Measurements from ENCODE around the gene NF2. TPM values are rescaled to one million over a fixed set of nuclear protein-coding genes. Genes with fewer than 3 reads are reported as not detected.

NF2 gene
- total RNA-seq, 1 experiment from 2014 or later, result 56.9 TPM

DNA sequence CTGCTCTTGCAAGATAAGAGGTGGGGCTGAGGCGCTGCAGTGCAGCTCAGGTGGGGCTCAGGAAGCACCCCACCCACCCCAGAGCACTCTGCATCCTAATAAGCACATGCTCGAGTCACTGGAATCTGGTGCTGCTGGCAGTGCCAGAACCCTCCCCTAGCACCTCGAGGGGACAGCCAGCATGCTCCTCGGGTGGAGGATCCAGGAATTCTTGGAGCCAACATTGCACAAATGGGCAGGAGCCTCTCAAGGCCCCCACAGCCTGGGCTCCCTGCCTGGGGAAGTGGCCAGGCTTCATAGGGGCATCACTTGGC lies 88.9 kb downstream of the NF2 start (continued):
- TF ChIP-seq, protein P1, sequence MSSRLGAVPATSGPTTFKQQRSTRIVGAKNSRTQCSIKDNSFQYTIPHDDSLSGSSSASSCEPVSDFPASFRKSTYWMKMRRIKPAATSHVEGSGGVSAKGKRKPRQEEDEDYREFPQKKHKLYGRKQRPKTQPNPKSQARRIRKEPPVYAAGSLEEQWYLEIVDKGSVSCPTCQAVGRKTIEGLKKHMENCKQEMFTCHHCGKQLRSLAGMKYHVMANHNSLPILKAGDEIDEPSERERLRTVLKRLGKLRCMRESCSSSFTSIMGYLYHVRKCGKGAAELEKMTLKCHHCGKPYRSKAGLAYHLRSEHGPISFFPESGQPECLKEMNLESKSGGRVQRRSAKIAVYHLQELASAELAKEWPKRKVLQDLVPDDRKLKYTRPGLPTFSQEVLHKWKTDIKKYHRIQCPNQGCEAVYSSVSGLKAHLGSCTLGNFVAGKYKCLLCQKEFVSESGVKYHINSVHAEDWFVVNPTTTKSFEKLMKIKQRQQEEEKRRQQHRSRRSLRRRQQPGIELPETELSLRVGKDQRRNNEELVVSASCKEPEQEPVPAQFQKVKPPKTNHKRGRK (CRISPR knock-in tag; IDR thresholded peaks at IDR 0.05; ENCODE audit: borderline replicate concordance), result no peak
- TF ChIP-seq, protein P2, sequence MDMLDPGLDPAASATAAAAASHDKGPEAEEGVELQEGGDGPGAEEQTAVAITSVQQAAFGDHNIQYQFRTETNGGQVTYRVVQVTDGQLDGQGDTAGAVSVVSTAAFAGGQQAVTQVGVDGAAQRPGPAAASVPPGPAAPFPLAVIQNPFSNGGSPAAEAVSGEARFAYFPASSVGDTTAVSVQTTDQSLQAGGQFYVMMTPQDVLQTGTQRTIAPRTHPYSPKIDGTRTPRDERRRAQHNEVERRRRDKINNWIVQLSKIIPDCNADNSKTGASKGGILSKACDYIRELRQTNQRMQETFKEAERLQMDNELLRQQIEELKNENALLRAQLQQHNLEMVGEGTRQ (CRISPR knock-in tag; IDR thresholded peaks at IDR 0.05), result no peak
- TF ChIP-seq, protein P3, sequence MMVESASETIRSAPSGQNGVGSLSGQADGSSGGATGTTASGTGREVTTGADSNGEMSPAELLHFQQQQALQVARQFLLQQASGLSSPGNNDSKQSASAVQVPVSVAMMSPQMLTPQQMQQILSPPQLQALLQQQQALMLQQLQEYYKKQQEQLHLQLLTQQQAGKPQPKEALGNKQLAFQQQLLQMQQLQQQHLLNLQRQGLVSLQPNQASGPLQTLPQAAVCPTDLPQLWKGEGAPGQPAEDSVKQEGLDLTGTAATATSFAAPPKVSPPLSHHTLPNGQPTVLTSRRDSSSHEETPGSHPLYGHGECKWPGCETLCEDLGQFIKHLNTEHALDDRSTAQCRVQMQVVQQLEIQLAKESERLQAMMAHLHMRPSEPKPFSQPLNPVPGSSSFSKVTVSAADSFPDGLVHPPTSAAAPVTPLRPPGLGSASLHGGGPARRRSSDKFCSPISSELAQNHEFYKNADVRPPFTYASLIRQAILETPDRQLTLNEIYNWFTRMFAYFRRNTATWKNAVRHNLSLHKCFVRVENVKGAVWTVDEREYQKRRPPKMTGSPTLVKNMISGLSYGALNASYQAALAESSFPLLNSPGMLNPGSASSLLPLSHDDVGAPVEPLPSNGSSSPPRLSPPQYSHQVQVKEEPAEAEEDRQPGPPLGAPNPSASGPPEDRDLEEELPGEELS (CRISPR knock-in tag; IDR thresholded peaks at IDR 0.05), result no peak
- TF ChIP-seq CBFB (CRISPR knock-in tag; IDR thresholded peaks at IDR 0.05; ENCODE audit: low read depth) (no peak), TCF7 (CRISPR knock-in tag; IDR thresholded peaks at IDR 0.05; ENCODE audit: low read depth) (no peak)
- TF ChIP-seq, protein P4, sequence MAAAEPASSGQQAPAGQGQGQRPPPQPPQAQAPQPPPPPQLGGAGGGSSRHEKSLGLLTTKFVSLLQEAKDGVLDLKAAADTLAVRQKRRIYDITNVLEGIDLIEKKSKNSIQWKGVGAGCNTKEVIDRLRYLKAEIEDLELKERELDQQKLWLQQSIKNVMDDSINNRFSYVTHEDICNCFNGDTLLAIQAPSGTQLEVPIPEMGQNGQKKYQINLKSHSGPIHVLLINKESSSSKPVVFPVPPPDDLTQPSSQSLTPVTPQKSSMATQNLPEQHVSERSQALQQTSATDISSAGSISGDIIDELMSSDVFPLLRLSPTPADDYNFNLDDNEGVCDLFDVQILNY (CRISPR knock-in tag; IDR thresholded peaks at IDR 0.05), result no peak
- TF ChIP-seq, protein P5, sequence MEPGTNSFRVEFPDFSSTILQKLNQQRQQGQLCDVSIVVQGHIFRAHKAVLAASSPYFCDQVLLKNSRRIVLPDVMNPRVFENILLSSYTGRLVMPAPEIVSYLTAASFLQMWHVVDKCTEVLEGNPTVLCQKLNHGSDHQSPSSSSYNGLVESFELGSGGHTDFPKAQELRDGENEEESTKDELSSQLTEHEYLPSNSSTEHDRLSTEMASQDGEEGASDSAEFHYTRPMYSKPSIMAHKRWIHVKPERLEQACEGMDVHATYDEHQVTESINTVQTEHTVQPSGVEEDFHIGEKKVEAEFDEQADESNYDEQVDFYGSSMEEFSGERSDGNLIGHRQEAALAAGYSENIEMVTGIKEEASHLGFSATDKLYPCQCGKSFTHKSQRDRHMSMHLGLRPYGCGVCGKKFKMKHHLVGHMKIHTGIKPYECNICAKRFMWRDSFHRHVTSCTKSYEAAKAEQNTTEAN (CRISPR knock-in tag; IDR thresholded peaks at IDR 0.05), result no peak

DNA sequence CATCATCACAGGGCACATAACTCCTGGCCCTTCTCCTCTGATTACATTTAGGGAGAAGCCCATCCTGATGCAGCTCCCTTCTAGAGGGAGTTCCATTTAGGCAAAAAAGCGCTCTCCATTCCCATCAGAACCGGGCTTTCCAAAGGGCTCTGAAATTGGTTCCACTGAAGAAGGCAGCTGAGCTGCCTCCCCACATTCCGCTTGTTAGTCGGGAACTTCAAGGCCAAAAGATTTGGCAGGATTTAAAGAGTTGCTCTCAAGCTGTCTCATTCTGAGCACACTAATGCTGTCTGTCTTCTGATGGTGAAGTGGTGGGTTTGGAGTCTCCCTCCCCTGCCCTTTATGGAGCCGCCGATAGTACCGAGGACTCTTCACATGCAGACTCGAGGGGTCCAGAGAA lies 89.7 kb downstream of the NF2 start:
- DNase-seq (ENCODE audit: low spot score) (no peak), ATAC-seq (no peak)
- TF ChIP-seq GRHL2 (CRISPR knock-in tag; IDR thresholded peaks at IDR 0.05; ENCODE audit: insufficient replicate concordance, severe bottlenecking) (no peak), GTF2I (CRISPR knock-in tag; conservative IDR thresholded peaks at IDR 0.05) (no peak), ESRRA (CRISPR knock-in tag; IDR thresholded peaks at IDR 0.05; ENCODE audit: borderline replicate concordance) (no peak), NFYB (CRISPR knock-in tag; conservative IDR thresholded peaks at IDR 0.05; ENCODE audit: low read depth) (no peak)
- TF ChIP-seq, protein P6, sequence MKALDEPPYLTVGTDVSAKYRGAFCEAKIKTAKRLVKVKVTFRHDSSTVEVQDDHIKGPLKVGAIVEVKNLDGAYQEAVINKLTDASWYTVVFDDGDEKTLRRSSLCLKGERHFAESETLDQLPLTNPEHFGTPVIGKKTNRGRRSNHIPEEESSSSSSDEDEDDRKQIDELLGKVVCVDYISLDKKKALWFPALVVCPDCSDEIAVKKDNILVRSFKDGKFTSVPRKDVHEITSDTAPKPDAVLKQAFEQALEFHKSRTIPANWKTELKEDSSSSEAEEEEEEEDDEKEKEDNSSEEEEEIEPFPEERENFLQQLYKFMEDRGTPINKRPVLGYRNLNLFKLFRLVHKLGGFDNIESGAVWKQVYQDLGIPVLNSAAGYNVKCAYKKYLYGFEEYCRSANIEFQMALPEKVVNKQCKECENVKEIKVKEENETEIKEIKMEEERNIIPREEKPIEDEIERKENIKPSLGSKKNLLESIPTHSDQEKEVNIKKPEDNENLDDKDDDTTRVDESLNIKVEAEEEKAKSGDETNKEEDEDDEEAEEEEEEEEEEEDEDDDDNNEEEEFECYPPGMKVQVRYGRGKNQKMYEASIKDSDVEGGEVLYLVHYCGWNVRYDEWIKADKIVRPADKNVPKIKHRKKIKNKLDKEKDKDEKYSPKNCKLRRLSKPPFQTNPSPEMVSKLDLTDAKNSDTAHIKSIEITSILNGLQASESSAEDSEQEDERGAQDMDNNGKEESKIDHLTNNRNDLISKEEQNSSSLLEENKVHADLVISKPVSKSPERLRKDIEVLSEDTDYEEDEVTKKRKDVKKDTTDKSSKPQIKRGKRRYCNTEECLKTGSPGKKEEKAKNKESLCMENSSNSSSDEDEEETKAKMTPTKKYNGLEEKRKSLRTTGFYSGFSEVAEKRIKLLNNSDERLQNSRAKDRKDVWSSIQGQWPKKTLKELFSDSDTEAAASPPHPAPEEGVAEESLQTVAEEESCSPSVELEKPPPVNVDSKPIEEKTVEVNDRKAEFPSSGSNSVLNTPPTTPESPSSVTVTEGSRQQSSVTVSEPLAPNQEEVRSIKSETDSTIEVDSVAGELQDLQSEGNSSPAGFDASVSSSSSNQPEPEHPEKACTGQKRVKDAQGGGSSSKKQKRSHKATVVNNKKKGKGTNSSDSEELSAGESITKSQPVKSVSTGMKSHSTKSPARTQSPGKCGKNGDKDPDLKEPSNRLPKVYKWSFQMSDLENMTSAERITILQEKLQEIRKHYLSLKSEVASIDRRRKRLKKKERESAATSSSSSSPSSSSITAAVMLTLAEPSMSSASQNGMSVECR (CRISPR knock-in tag; IDR thresholded peaks at IDR 0.05; ENCODE audit: borderline replicate concordance), result no peak
- TF ChIP-seq, protein P7, sequence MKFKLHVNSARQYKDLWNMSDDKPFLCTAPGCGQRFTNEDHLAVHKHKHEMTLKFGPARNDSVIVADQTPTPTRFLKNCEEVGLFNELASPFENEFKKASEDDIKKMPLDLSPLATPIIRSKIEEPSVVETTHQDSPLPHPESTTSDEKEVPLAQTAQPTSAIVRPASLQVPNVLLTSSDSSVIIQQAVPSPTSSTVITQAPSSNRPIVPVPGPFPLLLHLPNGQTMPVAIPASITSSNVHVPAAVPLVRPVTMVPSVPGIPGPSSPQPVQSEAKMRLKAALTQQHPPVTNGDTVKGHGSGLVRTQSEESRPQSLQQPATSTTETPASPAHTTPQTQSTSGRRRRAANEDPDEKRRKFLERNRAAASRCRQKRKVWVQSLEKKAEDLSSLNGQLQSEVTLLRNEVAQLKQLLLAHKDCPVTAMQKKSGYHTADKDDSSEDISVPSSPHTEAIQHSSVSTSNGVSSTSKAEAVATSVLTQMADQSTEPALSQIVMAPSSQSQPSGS (CRISPR knock-in tag; IDR thresholded peaks at IDR 0.05; ENCODE audit: borderline replicate concordance, low read depth), result no peak
- TF ChIP-seq, protein P8, sequence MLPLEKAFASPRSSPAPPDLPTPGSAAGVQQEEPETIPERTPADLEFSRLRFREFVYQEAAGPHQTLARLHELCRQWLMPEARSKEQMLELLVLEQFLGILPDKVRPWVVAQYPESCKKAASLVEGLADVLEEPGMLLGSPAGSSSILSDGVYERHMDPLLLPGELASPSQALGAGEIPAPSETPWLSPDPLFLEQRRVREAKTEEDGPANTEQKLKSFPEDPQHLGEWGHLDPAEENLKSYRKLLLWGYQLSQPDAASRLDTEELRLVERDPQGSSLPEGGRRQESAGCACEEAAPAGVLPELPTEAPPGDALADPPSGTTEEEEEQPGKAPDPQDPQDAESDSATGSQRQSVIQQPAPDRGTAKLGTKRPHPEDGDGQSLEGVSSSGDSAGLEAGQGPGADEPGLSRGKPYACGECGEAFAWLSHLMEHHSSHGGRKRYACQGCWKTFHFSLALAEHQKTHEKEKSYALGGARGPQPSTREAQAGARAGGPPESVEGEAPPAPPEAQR (CRISPR knock-in tag; IDR thresholded peaks at IDR 0.05), result no peak
- TF ChIP-seq, protein P5 (CRISPR knock-in tag; IDR thresholded peaks at IDR 0.05), result no peak
- TF ChIP-seq, protein P9, sequence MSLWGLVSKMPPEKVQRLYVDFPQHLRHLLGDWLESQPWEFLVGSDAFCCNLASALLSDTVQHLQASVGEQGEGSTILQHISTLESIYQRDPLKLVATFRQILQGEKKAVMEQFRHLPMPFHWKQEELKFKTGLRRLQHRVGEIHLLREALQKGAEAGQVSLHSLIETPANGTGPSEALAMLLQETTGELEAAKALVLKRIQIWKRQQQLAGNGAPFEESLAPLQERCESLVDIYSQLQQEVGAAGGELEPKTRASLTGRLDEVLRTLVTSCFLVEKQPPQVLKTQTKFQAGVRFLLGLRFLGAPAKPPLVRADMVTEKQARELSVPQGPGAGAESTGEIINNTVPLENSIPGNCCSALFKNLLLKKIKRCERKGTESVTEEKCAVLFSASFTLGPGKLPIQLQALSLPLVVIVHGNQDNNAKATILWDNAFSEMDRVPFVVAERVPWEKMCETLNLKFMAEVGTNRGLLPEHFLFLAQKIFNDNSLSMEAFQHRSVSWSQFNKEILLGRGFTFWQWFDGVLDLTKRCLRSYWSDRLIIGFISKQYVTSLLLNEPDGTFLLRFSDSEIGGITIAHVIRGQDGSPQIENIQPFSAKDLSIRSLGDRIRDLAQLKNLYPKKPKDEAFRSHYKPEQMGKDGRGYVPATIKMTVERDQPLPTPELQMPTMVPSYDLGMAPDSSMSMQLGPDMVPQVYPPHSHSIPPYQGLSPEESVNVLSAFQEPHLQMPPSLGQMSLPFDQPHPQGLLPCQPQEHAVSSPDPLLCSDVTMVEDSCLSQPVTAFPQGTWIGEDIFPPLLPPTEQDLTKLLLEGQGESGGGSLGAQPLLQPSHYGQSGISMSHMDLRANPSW (CRISPR knock-in tag; conservative IDR thresholded peaks at IDR 0.05; ENCODE audit: low read depth), result no peak
- ChIA-PET CTCF (interaction anchor here (0.6 to 7.8 kb wide), 4 partner anchors 10 to 562 kb away, joined by 3 to 105 read pairs (median 4); no protein-coding TSS in a partner anchor), POLR2A (no interaction called here)
- no peaks in the 10 kb centered on the region for H3K36me3 Mint-ChIP-seq
- no peaks in the 10 kb centered on the region for H3K27me3 Mint-ChIP-seq (ENCODE audit: low read depth)
- H3K4me1 Mint-ChIP-seq, result peaks cover 45% of the 10 kb centered on the region
- no peaks in the 10 kb centered on the region for H3K9me3 Mint-ChIP-seq
- H3K27ac Mint-ChIP-seq, result peak overlapping the region; percentile 55
- H3K4me3 Mint-ChIP-seq, result no peak overlapping the region

All from WTC11 (cell line).